CD8-positive, alpha-beta memory T cell (primary cell): ENCODE results near the gene ZBP1. TPM values are rescaled to one million over a fixed set of nuclear protein-coding genes. Genes with fewer than 3 reads are reported as not detected.

Experiments
- CTCF ChIA-PET: fragments of 350-600 bp; sonication (Branson Sonifier 250); formaldehyde crosslinking; loops from one replicate; lab custom pipeline; 2021; ENCODE audit warnings: antibody characterized with exemption; lab: Charles Lee
- POLR2A ChIA-PET: fragments of 350-600 bp; sonication (Branson Sonifier 250); formaldehyde crosslinking; loops from one replicate; lab custom pipeline; 2021; ENCODE audit warnings: antibody characterized with exemption; lab: Charles Lee
- DNase-seq, 5 donors: peaks; one replicate each; pipeline versions ENCODE4 v3.0.0 to v3.0.0-alpha.2; 2020 to 2022; ENCODE audit warnings: mixed read lengths in 1 of 5
- H3K27ac ChIP-seq: one replicate; pipeline ENCODE4 v1.7.0; 2013; ENCODE audit warnings: low read depth, mild to moderate bottlenecking, low read length, moderate library complexity
- H3K27me3 ChIP-seq: 2 replicates; pipeline ENCODE4 v1.7.0; 2013; ENCODE audit warnings: low read length, mild to moderate bottlenecking; ENCODE audit not compliant: insufficient read depth, poor library complexity, severe bottlenecking
- H3K36me3 ChIP-seq: 2 replicates; pipeline ENCODE4 v1.7.0; 2013; ENCODE audit warnings: mild to moderate bottlenecking, low read length, moderate library complexity; ENCODE audit not compliant: insufficient read depth
- H3K4me1 ChIP-seq: 2 replicates; pipeline ENCODE4 v1.7.0; 2013; ENCODE audit warnings: mild to moderate bottlenecking, low read length, moderate library complexity; ENCODE audit not compliant: insufficient read depth
- H3K4me3 ChIP-seq: 2 replicates; pipeline ENCODE4 v1.7.0; 2013; ENCODE audit warnings: mild to moderate bottlenecking, low read length
- H3K9me3 ChIP-seq: 2 replicates; pipeline ENCODE4 v1.7.0; 2013; ENCODE audit warnings: mild to moderate bottlenecking, low read length
- H3K27ac Mint-ChIP-seq, 8 donors: one replicate each; pipeline ENCODE4 v1.8.0; 2020 to 2021; ENCODE audit warnings: mixed read lengths in 8 of 8, mild to moderate bottlenecking in 6 of 8, inconsistent platforms in 3 of 8, moderate library complexity in 3 of 8
- H3K27me3 Mint-ChIP-seq, 2 donors: one replicate each; pipeline ENCODE4 v1.8.0; 2020 to 2021; ENCODE audit warnings: mixed read lengths in 2 of 2, mild to moderate bottlenecking in 1 of 2, moderate library complexity in 1 of 2
- H3K36me3 Mint-ChIP-seq, 3 donors: one replicate each; pipeline ENCODE4 v1.8.0; 2020 to 2021; ENCODE audit warnings: mixed read lengths in 3 of 3, inconsistent platforms in 1 of 3, mild to moderate bottlenecking in 1 of 3
- H3K4me1 Mint-ChIP-seq, 3 donors: one replicate each; pipeline ENCODE4 v1.8.0; 2020 to 2021; ENCODE audit warnings: mixed read lengths in 3 of 3, inconsistent platforms in 1 of 3, mild to moderate bottlenecking in 1 of 3
- H3K4me3 Mint-ChIP-seq, 7 donors: one replicate each; pipeline ENCODE4 v1.8.0; 2020 to 2021; ENCODE audit warnings: mixed read lengths in 7 of 7, mild to moderate bottlenecking in 6 of 7, moderate library complexity in 4 of 7, inconsistent platforms in 2 of 7
- H3K9me3 Mint-ChIP-seq, 5 donors: one replicate each; pipeline ENCODE4 v1.8.0; 2020 to 2022; ENCODE audit warnings: mixed read lengths in 5 of 5, mild to moderate bottlenecking in 3 of 5, moderate library complexity in 2 of 5, inconsistent platforms in 1 of 5
- polyA plus RNA-seq: library from polyadenylated mRNA; unstranded; fragments of 300-500 nt; fragmentation: Illumina TruSeq; gene quantifications from one replicate; pipeline ENCODE4 v1.2.3, GENCODE V29; 2021
- total RNA-seq, 2 experiments: library from RNA; stranded (reverse); gene quantifications; one replicate each; pipeline ENCODE4 v1.2.3, GENCODE V29; 2021

Gene ZBP1
- total and polyA plus RNA-seq, 3 experiments from 2014 or later: 1.8 to 14.6 (median 2.4) TPM

DNA sequence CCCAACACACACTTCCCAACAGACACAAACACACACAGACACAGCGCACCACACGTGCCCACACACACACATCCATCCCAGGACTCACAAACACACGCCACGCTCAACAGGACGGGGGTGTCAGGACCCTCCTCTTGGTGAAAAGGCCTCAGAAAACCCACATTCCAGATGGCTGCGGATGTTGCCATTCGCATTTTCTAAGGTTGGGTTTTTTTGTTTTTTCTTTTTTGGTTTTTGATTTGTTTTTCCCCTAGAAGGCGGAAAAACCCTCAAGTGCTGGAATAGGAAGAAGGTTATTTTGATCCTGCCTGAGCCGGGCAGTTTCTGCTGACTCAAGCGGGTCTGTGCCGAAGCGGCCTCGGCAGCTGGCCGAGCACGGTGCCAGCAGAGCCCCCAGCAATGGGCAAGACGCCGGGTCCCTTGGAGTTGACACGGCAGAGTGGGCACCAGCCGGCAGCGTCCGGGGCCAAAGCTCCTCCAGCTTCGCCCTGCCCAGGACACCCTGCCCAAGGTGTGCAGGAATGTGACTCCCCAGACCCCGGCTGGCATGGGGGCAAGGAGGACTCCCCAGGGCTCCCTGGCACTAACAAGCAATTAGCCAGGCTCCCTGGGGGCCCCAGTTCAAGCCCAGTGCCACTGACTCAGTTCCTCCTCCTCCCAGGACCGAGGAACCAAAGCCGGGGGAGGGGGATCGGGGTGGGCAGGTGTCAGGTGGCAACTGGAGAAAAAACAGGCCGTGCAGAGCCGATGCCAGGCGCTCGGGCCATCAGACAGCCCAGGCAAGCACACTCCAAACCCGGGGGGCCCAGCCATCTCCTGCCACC is 40.9 kb upstream of the ZBP1 start:
- peaks cover 9 to 32% (median 17%) of the 10 kb centered on the region in 3 donors for H3K4me1 Mint-ChIP-seq
- peak in 1 of 5 donors; percentile 29 for DNase-seq

DNA sequence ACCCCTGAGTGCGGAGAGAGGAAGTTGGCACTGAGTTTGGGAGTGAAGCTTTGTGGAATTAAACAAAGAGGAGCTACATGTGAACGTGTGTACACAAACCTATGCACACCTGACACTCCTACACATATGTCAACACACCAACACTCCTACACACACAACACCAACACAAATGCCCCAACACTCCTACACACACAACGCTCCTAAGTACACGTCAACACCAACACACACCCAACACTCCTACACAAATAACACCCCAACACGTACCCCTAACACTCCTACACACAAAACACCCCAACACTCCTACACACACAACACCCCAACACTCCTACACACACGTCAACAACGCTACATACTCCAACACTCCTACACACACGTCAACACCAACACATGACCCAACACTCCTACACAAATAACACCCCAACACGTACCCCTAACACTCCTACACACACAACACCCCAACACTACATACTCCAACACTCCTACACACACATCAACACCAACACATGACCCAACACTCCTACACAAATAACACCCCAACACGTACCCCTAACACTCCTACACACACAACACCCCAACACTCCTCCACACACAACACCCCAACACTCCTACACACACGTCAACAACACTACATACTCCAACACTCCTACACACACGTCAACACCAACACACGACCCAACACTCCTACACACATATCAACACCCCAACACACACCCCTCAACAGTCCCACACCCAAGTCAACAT is 40.1 kb upstream of the ZBP1 start:
- POLR2A ChIA-PET: no interaction called here
- Mint-ChIP-seq H3K4me3 (no peak overlapping the region), H3K4me1 (peaks cover 9 to 33% (median 17%) of the 10 kb centered on the region in 3 donors), H3K9me3 (no peaks in the 10 kb centered on the region), H3K27me3 (peaks cover 0 to 2% of the 10 kb centered on the region in 2 donors), H3K27ac (no peak overlapping the region), H3K36me3 (peaks cover 0 to 11% (median 0%) of the 10 kb centered on the region in 3 donors)
- CTCF ChIA-PET: interaction anchor here (1.4 kb wide), 1 partner anchor 62 kb away, joined by 5 read pairs; no protein-coding TSS in a partner anchor
- Histone ChIP-seq H3K9me3 (no peaks in the 10 kb centered on the region), H3K36me3 (no peaks in the 10 kb centered on the region), H3K4me1 (peaks cover 17% of the 10 kb centered on the region), H3K4me3 (no peak overlapping the region), H3K27me3 (no peaks in the 10 kb centered on the region), H3K27ac (no peak overlapping the region)
- DNase-seq: peak in 1 of 5 donors; percentile 7

More for the DNA sequence above, 40.9 kb upstream of the ZBP1 start:
- Mint-ChIP-seq H3K27me3 (peaks cover 0 to 2% of the 10 kb centered on the region in 2 donors), H3K4me3 (no peak overlapping the region), H3K27ac (no peak overlapping the region), H3K9me3 (no peaks in the 10 kb centered on the region), H3K36me3 (peaks cover 0 to 11% (median 0%) of the 10 kb centered on the region in 3 donors)
- H3K36me3 ChIP-seq: no peaks in the 10 kb centered on the region
- H3K4me3 ChIP-seq: no peak overlapping the region
- CTCF ChIA-PET: no interaction called here
- no peak overlapping the region for H3K27ac ChIP-seq
- peaks cover 17% of the 10 kb centered on the region for H3K4me1 ChIP-seq
- no peaks in the 10 kb centered on the region for H3K9me3 ChIP-seq
- no peaks in the 10 kb centered on the region for H3K27me3 ChIP-seq
- POLR2A ChIA-PET: no interaction called here

DNA sequence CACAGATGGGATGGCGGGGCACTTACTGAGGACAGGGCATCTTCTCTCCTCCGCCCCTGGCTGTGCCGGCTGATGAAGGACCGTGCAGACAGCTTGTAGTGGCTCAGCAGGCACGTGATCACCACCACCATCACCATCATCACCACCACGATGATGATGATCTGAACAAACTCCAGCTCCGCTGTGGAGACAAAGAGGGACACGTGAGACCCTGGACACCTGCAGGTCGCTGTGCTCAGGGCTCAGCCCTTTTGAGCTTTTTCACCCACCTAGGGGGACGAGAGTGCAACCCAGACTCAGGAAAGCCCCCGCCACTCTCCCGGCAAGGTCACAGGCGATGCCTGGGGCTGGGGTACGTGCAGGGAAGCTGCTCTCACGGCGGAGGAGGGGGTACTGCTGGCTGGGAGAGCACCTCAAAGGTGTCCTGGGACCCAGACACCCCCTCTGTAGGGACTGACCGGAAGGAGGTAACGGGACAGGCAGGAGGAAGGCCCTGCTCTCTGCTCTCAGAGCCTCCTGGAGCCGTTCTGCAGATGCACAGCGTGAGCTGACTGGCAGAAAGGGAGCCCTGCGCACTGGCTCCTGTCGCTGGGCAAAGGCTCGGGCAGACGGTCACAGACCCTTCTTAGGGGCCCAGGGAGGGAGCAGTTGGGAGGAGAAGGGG is 39.4 kb upstream of the ZBP1 start:
- Histone ChIP-seq H3K4me3 (no peak overlapping the region), H3K36me3 (no peaks in the 10 kb centered on the region), H3K27ac (no peak overlapping the region), H3K27me3 (no peaks in the 10 kb centered on the region), H3K9me3 (no peaks in the 10 kb centered on the region), H3K4me1 (peaks cover 17% of the 10 kb centered on the region)
- Mint-ChIP-seq H3K9me3 (no peaks in the 10 kb centered on the region), H3K27ac (peak overlapping the region in 1 of 8 donors; percentile 22), H3K4me3 (no peak overlapping the region), H3K27me3 (peaks cover 0 to 2% of the 10 kb centered on the region in 2 donors), H3K36me3 (peaks cover 0 to 11% (median 0%) of the 10 kb centered on the region in 3 donors), H3K4me1 (peaks cover 10 to 33% (median 17%) of the 10 kb centered on the region in 3 donors)
- ChIA-PET POLR2A (interaction anchor here (0.5 kb wide), 1 partner anchor 26 kb away, joined by 4 read pairs; no protein-coding TSS in a partner anchor), CTCF (interaction anchor here (1.4 kb wide), 1 partner anchor 62 kb away, joined by 5 read pairs; no protein-coding TSS in a partner anchor)
- peak in 1 of 5 donors; percentile 30 for DNase-seq

DNA sequence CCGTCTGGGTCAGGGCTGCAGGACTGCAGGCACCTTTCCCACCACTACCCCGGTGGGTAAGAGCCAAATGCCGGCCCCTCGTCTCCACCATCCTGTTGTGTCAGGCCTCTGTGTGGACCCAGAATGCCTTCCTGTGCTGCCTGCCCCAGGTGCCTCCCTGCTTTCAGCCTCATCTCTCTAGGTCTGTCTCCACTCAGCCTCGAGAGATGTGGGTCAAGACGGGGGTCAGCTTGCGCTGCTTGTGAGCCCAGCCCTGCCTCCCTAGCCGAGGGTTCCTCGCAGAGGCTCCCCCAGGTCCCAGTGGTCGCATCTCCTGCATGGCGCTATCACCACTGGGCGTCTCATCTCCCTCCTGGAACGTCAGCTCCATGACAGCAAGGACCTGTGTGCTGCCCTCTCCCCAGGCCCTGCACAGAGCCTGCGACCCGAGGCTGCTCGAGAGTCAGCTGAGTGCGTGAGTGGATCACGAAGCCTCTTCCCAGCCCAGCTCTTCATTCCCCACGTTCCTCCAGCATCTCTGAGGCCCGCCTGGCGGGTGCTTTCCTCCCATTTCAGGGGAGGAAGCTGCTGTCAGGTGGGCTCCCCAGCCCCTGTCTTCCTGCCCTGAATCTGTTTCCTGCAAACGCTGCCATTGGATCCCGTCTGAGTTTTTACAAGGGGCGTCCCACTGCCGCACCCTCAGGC is 38.7 kb upstream of the ZBP1 start:
- ChIA-PET CTCF (interaction anchor here (1.4 kb wide), 1 partner anchor 61 kb away, joined by 5 read pairs; no protein-coding TSS in a partner anchor), POLR2A (interaction anchor here (0.5 kb wide), 1 partner anchor 26 kb away, joined by 4 read pairs; no protein-coding TSS in a partner anchor)
- DNase-seq: peak in 1 of 5 donors; percentile 41
- H3K36me3 Mint-ChIP-seq: peaks cover 0 to 11% (median 0%) of the 10 kb centered on the region in 3 donors
- H3K27me3 Mint-ChIP-seq: peaks cover 0 to 2% of the 10 kb centered on the region in 2 donors
- peaks cover 22% of the 10 kb centered on the region for H3K4me1 ChIP-seq
- no peak overlapping the region for H3K4me3 Mint-ChIP-seq
- H3K4me1 Mint-ChIP-seq: peaks cover 15 to 40% (median 22%) of the 10 kb centered on the region in 3 donors
- no peaks in the 10 kb centered on the region for H3K36me3 ChIP-seq
- H3K27ac Mint-ChIP-seq: peak overlapping the region in 2 of 8 donors; percentile 22 to 90
- no peak overlapping the region for H3K4me3 ChIP-seq
- no peaks in the 10 kb centered on the region for H3K9me3 Mint-ChIP-seq
- no peaks in the 10 kb centered on the region for H3K9me3 ChIP-seq
- no peaks in the 10 kb centered on the region for H3K27me3 ChIP-seq
- no peak overlapping the region for H3K27ac ChIP-seq

DNA sequence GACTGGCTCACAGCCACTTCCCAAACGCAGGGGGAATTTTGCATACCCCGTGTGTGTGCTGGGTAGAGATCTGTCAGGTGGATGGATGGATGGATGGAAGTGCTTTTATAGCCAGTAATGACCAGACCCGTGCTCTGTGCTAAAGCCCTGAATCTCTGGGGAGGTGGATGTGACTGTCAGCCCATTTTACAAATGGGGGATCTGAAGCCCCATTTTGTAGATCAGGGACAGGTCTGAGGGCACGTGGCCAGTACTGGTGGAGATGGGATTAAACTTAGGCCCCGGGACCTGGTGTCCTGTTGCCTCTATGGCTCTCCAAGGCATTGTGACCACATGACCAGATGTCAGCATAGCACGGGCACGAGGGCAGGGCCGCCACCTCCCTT is 38.2 kb upstream of the ZBP1 start:
- ChIA-PET CTCF (no interaction called here), POLR2A (no interaction called here)
- peaks cover 15 to 41% (median 22%) of the 10 kb centered on the region in 3 donors for H3K4me1 Mint-ChIP-seq
- H3K36me3 Mint-ChIP-seq: peaks cover 0 to 11% (median 0%) of the 10 kb centered on the region in 3 donors
- peak overlapping the region in 4 of 7 donors; percentile 59 to 75 (median 61) for H3K4me3 Mint-ChIP-seq
- Histone ChIP-seq H3K27me3 (no peaks in the 10 kb centered on the region), H3K9me3 (no peaks in the 10 kb centered on the region), H3K4me1 (peaks cover 22% of the 10 kb centered on the region), H3K4me3 (no peak overlapping the region), H3K27ac (no peak overlapping the region), H3K36me3 (no peaks in the 10 kb centered on the region)
- H3K27ac Mint-ChIP-seq: peak overlapping the region in 5 of 8 donors; percentile 7 to 86 (median 68)
- H3K27me3 Mint-ChIP-seq: peaks cover 0 to 4% of the 10 kb centered on the region in 2 donors
- no peaks in the 10 kb centered on the region for H3K9me3 Mint-ChIP-seq
- peak in 1 of 5 donors; percentile 42 for DNase-seq

DNA sequence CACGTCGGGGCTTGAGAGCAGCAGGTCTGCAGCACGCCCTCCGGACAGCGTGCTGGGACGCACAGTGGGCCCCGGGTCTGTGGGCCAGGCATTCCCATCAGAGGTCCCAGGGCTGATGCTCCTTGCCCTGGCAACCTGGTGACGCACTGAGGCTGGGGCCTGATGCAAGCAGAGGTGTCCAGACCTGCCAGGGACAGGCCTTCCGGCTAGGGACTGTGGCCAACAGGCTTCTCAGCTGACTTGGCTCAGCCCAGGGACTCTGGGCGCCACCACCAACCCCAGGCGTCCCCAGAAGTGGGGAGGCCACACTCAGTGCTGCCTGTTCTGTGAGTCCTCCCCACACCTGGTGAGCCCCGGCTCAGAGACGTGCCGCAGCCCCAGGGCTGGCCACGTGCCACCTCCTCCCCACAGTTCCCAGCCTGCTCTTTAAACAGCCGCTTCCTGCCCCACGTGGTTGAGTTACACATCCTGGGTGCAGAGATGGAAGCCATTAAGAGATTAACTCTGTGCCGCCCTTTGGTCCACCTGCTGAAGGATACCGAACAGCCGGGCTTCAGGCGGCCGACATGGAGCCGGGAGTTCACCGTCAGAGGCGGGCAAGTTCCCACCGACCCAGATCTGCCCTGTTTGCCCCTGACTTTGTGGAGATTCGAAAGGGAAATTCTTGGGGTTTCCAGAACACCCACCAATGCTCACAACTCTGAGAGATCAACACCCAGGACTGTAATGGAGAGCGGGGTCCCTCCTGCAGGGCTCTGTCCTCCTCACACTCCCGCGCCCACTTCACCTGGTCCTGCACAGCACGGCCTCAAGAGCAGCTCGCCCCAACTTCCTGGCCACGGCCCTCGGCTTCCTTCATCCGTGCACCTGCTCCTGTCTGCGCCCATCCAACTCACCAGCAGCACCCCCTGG is 37.6 kb upstream of the ZBP1 start:
- Mint-ChIP-seq H3K27ac (peak overlapping the region in 7 of 8 donors; percentile 7 to 93 (median 68)), H3K27me3 (peaks cover 0 to 4% of the 10 kb centered on the region in 2 donors), H3K36me3 (peaks cover 0 to 11% (median 0%) of the 10 kb centered on the region in 3 donors), H3K4me1 (peaks cover 15 to 41% (median 22%) of the 10 kb centered on the region in 3 donors), H3K9me3 (no peaks in the 10 kb centered on the region), H3K4me3 (peak overlapping the region in 6 of 7 donors; percentile 28 to 81 (median 61))
- Histone ChIP-seq H3K4me3 (no peak overlapping the region), H3K9me3 (no peaks in the 10 kb centered on the region), H3K27ac (no peak overlapping the region), H3K4me1 (peaks cover 22% of the 10 kb centered on the region), H3K36me3 (no peaks in the 10 kb centered on the region), H3K27me3 (no peaks in the 10 kb centered on the region)
- ChIA-PET POLR2A (no interaction called here), CTCF (interaction anchor here (1.0 to 1.8 kb wide), 2 partner anchors 35 to 62 kb away, joined by 3 to 7 read pairs; no protein-coding TSS in a partner anchor)
- peak; percentile 18 to 75 (median 53) for DNase-seq
